Measurements from ENCODE around the gene CD300H.

The CD300H gene

DNA sequence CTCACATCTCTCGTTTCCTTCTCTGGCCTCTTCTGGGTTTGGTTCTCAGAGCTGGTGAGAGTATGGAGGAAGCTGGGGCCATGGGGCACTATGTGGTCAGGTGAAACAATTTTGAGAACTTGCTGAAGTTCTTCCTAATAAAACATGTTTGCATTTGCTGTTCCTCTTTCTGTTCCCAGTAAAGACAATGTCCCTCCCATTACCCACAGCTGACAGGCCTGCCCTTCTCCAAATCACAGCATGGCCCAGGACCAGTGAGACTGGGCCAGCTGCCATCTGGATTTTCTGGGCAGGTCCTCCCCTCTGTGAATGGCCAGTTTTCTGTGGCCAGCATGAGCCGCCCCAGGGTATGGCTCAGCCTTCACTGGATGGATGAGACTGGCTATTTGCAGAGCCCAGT, at the start of gene CD300H:
TSS of gene CD300H (minus strand) at position 113 of the 400 bp plus-strand sequence.
- H3K27ac Mint-ChIP-seq = no peak within 1 kb of the TSS
- peaks cover 34% of the 10 kb centered on the region for H3K27me3 Mint-ChIP-seq
- H3K36me3 Mint-ChIP-seq = peaks cover 6% of the 10 kb centered on the region
- peaks cover 2% of the 10 kb centered on the region for H3K9me3 Mint-ChIP-seq
- H3K4me1 Mint-ChIP-seq = peaks cover 20% of the 10 kb centered on the region
- DNase-seq (ENCODE audit: low spot score in 2 of 2) = no peak
- ATAC-seq (ENCODE audit: low read depth) = no peak
- H3K4me3 Mint-ChIP-seq = no peak within 1 kb of the TSS

DNA sequence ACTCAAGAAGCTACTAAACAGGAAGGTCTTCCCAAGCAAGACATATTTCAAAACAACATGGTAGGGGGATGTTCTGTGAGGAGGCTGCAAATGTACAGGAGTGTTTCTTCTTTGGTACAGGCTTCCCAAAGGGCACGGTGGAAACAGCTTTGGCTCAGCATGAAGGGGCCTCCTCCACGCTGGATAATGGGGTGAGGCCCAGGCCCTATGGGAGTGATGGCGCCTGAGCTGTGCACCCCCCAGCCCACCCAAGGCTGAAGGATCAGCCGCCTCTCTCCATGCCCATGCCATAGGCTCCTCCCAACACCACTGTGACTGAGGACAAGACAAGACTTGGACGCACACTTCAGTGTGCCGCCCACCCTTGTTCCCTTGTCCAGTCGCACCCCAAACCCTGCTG, 49.4 kb upstream of the CD300H start:
- Mint-ChIP-seq H3K36me3 (no peaks in the 10 kb centered on the region), H3K4me3 (no peak overlapping the region), H3K9me3 (no peaks in the 10 kb centered on the region), H3K4me1 (peaks cover 7% of the 10 kb centered on the region), H3K27me3 (peaks cover 33% of the 10 kb centered on the region), H3K27ac (no peak overlapping the region)
- no peak for ATAC-seq (ENCODE audit: low read depth)
- no peak for DNase-seq (ENCODE audit: low spot score in 2 of 2)

DNA sequence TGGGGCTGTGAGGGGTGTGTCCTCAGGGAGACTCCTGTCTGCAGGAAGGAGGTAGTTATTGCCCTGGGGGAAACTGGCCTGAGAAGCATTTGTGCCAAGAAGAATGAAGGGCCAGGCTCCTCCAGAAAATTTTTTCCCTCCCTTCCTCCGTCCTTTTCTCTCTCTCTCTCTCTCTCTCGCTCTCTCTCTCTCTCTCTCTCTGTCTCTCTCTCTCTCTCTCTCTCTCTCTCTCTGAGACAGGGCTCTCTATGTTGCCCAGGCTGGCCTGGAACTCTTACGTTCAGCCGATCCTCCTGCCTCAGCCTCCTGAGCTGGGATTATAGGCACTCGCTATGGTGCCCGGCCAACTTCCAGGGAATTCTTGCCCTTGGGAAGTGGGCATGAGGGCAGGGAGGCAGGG, 44.7 kb upstream of the CD300H start:
- ATAC-seq (ENCODE audit: low read depth) = no peak
- H3K36me3 Mint-ChIP-seq = peaks cover 2% of the 10 kb centered on the region
- H3K27ac Mint-ChIP-seq = no peak overlapping the region
- DNase-seq (ENCODE audit: low spot score in 2 of 2) = no peak
- peaks cover 27% of the 10 kb centered on the region for H3K27me3 Mint-ChIP-seq
- peaks cover 10% of the 10 kb centered on the region for H3K4me1 Mint-ChIP-seq
- H3K9me3 Mint-ChIP-seq = peaks cover 2% of the 10 kb centered on the region
- no peak overlapping the region for H3K4me3 Mint-ChIP-seq

DNA sequence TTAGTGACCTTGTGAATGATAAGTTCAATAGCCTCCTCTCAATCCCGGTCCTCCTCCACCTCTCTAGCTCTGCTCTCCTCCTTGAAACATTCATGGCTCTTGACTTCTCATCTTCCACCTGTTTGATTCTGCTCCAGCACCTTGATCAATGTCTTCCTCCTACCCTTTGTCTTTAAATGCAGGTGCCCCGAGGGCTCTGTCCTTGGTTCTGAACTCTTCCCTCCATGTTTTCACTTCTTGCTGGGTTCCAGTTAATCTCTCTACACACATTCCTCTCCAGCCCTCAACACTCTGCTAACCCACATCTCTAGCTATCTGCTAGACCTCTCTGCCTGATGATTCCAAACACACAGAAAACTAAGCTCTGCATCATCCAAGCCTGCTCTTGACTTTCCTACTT, 42.8 kb upstream of the CD300H start:
- peaks cover 10% of the 10 kb centered on the region for H3K4me1 Mint-ChIP-seq
- DNase-seq (ENCODE audit: low spot score in 2 of 2) (no peak), ATAC-seq (ENCODE audit: low read depth) (no peak)
- H3K4me3 Mint-ChIP-seq = no peak overlapping the region
- H3K9me3 Mint-ChIP-seq = peaks cover 2% of the 10 kb centered on the region
- H3K27ac Mint-ChIP-seq = no peak overlapping the region
- H3K27me3 Mint-ChIP-seq = peaks cover 17% of the 10 kb centered on the region
- peaks cover 2% of the 10 kb centered on the region for H3K36me3 Mint-ChIP-seq

DNA sequence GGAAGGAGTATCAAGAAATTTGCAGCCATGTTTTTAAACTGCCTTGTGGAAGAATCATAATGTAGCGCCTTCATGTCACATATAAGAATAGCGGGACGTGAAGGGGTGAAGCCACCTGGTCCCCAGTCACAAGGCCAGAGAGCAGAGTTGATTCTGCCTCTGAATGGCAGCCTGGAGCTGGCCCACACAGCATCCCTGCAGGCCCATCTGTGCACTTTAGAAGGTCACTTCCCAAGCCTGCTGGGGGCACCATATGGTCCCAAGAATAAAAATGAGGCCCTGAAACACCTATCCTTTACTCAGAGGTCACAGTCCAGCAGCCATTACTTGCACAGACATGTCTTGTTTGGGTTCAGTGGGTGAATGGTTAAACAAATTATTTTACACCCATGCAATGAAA, 41.2 kb upstream of the CD300H start:
- H3K4me1 Mint-ChIP-seq = peaks cover 13% of the 10 kb centered on the region
- no peak overlapping the region for H3K4me3 Mint-ChIP-seq
- peaks cover 2% of the 10 kb centered on the region for H3K9me3 Mint-ChIP-seq
- no peak overlapping the region for H3K27ac Mint-ChIP-seq
- H3K36me3 Mint-ChIP-seq = peaks cover 2% of the 10 kb centered on the region
- no peak for DNase-seq (ENCODE audit: low spot score in 2 of 2)
- no peak for ATAC-seq (ENCODE audit: low read depth)
- H3K27me3 Mint-ChIP-seq = peaks cover 13% of the 10 kb centered on the region

DNA sequence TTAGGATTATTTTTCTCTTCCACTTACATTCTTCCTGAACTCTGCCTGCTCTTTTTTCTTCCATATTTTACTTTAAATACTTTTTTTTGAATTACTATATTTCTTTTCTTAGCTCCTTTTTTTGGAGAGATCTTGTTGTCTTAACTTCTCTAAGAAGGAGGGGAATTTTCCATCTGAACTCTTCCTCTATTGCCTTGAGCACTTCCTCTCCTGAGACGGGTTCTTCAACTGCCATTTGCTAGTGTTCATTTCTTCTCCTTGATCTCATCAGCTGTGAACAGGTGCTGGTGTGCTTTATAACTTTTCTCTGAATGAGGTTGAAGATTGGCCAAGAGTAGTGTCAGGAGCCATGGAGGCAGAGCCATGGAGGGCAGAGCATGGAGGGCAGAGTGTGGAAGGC, 39.9 kb upstream of the CD300H start:
- Mint-ChIP-seq H3K9me3 (peaks cover 2% of the 10 kb centered on the region), H3K4me1 (peaks cover 16% of the 10 kb centered on the region), H3K27me3 (peaks cover 14% of the 10 kb centered on the region), H3K4me3 (no peak overlapping the region), H3K27ac (no peak overlapping the region), H3K36me3 (peaks cover 2% of the 10 kb centered on the region)
- DNase-seq (ENCODE audit: low spot score in 2 of 2) (no peak), ATAC-seq (ENCODE audit: low read depth) (no peak)

DNA sequence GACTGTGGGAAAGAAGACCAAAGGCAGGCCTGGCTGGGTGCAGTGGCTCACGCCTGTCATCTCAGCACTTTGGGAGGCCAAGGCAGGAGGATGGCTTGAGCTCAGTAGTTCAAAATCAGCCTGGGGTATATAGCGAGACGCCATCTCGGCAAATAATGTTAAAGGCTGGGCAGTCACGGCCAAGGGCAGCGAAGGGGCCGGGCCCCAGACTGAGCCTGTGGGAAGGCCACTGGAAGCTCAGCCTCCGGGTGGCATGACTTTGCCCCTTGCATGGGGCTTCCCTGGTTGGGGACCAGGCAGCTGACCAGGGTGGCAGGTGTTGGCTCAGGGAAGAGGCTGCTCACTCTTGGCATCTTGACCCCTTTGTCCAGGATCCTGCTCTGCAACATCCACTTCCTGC, 38.7 kb upstream of the CD300H start:
- Mint-ChIP-seq H3K4me3 (no peak overlapping the region), H3K4me1 (peaks cover 22% of the 10 kb centered on the region), H3K27me3 (peaks cover 16% of the 10 kb centered on the region)

DNA sequence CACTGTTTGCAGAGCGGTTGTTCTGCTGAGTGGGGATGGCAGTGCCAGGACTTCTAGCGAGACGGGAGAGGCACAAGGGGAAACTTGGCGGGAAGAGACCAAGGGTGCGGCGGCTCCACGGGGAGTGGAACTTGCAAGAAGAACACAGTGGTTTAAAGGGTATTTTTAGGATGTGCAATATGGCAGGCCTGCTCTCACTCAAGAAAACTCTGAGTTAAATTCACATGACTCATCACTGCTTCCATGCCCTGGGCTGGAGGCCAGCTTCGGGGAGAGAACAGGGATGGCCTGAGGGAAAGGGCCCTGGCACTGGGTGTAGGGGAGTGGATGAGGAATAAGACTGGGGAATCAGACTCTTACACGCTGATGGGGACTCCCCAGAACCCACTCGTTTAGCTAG, 38.1 kb upstream of the CD300H start:
- H3K4me3 Mint-ChIP-seq = no peak overlapping the region
- ATAC-seq (ENCODE audit: low read depth) = no peak
- H3K27ac Mint-ChIP-seq = no peak overlapping the region
- H3K4me1 Mint-ChIP-seq = peaks cover 25% of the 10 kb centered on the region
- H3K36me3 Mint-ChIP-seq = peaks cover 2% of the 10 kb centered on the region
- H3K9me3 Mint-ChIP-seq = peaks cover 2% of the 10 kb centered on the region
- peaks cover 19% of the 10 kb centered on the region for H3K27me3 Mint-ChIP-seq
- DNase-seq (ENCODE audit: low spot score in 2 of 2) = no peak

More for the DNA sequence above, 38.7 kb upstream of the CD300H start:
- ATAC-seq (ENCODE audit: low read depth) = no peak
- no peak for DNase-seq (ENCODE audit: low spot score in 2 of 2)
- peaks cover 2% of the 10 kb centered on the region for H3K9me3 Mint-ChIP-seq
- H3K36me3 Mint-ChIP-seq = peaks cover 2% of the 10 kb centered on the region
- no peak overlapping the region for H3K27ac Mint-ChIP-seq

DNA sequence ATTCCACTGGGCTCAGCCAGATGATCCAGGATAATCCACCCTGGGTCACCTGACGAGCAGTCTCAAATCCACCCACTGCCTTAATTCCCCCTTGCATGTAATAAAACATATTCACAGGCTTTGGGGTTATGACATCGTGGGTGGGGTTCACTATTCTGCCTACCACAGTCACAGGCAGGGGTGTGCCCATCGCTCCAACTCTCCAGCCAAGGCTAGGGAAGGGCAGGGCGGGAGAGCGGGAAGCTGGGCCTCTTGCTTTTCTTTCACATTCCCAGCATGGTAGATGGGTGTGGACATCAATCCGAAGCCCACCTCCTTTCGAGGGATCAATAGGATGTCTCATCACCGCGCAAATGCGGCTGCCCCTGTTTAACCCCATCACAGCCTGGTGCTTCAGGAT, 37.5 kb upstream of the CD300H start:
- peaks cover 2% of the 10 kb centered on the region for H3K9me3 Mint-ChIP-seq
- no peak overlapping the region for H3K27ac Mint-ChIP-seq
- DNase-seq (ENCODE audit: low spot score in 2 of 2) (no peak), ATAC-seq (ENCODE audit: low read depth) (no peak)
- H3K27me3 Mint-ChIP-seq = peaks cover 21% of the 10 kb centered on the region
- H3K4me1 Mint-ChIP-seq = peaks cover 30% of the 10 kb centered on the region
- H3K4me3 Mint-ChIP-seq = no peak overlapping the region
- H3K36me3 Mint-ChIP-seq = peaks cover 2% of the 10 kb centered on the region

DNA sequence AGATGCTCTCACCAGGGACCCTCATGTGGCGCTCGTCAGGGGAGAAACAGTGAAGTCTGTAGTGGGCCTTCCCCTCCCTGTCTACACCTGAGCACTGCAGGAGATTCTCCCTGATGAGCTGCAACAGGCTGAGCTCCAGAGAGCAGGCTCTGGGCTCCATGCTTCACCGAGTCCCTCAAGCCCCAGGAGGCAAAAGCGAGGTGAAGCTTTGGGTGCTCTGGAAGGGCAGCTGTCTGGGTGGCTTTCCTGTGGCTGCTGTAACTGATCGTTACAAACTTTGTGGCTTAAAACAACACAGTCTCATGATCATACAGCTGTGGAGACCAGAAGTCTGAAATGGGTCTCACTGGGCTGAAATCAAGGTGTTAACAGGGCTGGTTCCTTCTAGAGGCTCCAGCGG, 36.9 kb upstream of the CD300H start:
- peaks cover 35% of the 10 kb centered on the region for H3K4me1 Mint-ChIP-seq
- DNase-seq (ENCODE audit: low spot score in 2 of 2) (peak in 1 of 2 donors; percentile 7), ATAC-seq (ENCODE audit: low read depth) (peak; percentile 40)
- H3K27ac Mint-ChIP-seq = no peak overlapping the region
- peaks cover 2% of the 10 kb centered on the region for H3K9me3 Mint-ChIP-seq
- H3K36me3 Mint-ChIP-seq = peaks cover 2% of the 10 kb centered on the region
- peaks cover 23% of the 10 kb centered on the region for H3K27me3 Mint-ChIP-seq
- peak overlapping the region; percentile 11 for H3K4me3 Mint-ChIP-seq

DNA sequence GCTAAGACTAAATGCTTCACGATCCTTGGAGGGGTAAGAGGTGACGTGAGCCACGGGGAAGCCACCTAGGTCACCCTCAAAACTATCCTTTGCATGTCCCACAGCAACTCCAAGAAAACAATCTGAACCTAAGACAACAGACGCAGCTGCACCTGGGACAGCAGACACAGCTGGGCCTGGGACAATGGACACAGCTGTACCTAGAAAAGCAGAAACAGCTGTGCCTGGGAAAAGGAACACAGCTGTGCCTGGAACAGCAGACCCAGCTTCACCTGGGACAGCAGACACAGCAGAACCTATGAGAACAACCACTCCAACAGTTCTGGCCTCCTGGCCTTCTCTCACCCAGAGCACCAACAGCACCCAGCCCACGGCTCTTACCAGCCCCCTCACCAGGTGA, 36.4 kb upstream of the CD300H start:
- Mint-ChIP-seq H3K27me3 (peaks cover 23% of the 10 kb centered on the region), H3K4me1 (peaks cover 38% of the 10 kb centered on the region), H3K4me3 (peak overlapping the region; percentile 11), H3K9me3 (peaks cover 2% of the 10 kb centered on the region), H3K27ac (no peak overlapping the region), H3K36me3 (peaks cover 2% of the 10 kb centered on the region)
- no peak for DNase-seq (ENCODE audit: low spot score in 2 of 2)
- peak; percentile 8 for ATAC-seq (ENCODE audit: low read depth)

DNA sequence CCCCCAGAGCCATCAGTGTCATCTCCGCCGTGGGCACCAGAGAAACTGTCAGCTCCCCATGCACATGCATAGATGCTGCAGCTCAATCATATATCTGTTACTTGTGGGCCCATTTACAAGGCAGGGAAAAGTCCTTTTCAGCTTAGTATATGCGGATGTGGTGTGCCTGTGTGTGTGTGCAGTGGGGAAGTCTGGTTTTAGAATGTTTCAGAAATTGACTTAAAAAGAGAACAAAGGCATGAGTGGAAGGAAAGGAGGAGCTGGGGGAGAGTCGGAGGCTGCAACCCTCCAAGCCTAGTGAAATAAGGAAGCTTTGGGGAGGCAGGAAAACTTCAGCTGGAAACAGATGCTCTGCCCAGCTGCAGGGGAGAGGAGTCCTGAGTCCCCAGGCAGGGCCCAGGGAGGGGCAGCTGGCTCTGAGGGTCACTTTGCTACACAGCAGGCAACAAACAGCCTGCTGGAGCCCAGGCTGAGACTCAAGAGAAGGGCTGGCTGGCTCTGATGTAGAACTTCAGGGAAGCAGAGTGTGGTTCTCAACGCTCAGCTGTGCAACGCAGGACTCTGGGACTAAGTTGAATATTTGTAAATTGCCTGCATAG, 35.8 kb upstream of the CD300H start:
- peaks cover 43% of the 10 kb centered on the region for H3K4me1 Mint-ChIP-seq
- H3K27ac Mint-ChIP-seq = no peak overlapping the region
- DNase-seq (ENCODE audit: low spot score in 2 of 2) (no peak), ATAC-seq (ENCODE audit: low read depth) (no peak)
- peaks cover 2% of the 10 kb centered on the region for H3K36me3 Mint-ChIP-seq
- H3K27me3 Mint-ChIP-seq = peaks cover 23% of the 10 kb centered on the region
- H3K4me3 Mint-ChIP-seq = no peak overlapping the region
- H3K9me3 Mint-ChIP-seq = peaks cover 2% of the 10 kb centered on the region

DNA sequence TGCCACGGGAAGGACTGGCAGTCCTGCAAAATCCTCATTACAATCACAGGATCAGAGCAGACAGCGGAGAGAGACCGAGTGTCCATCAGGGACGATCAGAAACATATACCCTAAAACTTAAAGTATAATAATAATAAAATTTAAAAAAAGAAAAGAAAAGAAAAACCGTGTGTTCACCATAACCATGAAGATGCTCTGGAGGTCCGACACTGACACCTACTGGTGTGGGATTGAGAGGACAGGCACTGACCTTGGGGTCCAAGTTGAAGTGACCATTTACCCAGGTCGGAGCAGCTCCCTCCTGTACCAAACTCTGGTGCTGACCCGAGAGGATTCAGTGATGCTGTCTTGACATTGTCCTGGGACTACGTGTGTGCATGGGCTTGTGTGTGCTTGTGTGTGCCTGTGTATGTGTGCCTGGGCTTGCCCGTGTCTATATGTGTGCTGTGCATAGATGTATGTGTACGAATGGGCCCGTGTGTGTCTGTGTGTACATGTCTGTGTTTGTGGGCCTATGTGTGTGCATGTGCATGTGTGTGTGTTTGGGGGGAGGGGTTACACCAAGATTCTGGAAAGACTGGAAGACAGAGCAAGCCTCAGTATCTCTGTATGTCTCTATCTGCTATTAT, 34.7 kb upstream of the CD300H start:
- Mint-ChIP-seq H3K4me1 (peaks cover 40% of the 10 kb centered on the region), H3K36me3 (no peaks in the 10 kb centered on the region), H3K9me3 (no peaks in the 10 kb centered on the region), H3K27me3 (peaks cover 19% of the 10 kb centered on the region), H3K27ac (no peak overlapping the region), H3K4me3 (no peak overlapping the region)
- ATAC-seq (ENCODE audit: low read depth) = no peak
- DNase-seq (ENCODE audit: low spot score in 2 of 2) = peak in 1 of 2 donors; percentile 20

DNA sequence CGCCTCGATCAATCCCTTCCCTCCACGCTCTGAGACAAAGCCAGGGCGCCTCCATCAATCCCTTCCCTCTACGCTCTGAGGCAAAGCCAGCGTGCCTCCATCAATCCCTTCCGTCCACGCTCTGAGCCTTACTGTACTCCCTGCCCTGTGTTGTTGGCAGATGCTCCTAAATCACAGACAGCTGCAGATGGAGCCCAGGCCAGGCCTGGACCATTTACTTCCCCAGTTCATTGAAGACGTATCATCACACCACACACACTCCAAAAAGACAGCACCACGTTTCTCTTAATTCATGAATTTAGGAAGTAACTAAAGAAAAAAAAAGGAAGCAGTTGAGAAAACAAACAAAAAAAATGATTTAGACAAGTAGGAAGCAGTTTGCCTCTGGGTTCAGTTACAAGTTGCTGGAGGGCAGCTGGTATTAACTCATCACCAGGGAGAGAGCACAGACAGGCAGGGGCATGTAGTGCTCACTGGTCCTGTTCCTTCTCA, 32.2 kb upstream of the CD300H start:
- Mint-ChIP-seq H3K9me3 (peaks cover 3% of the 10 kb centered on the region), H3K4me3 (peak overlapping the region; percentile 35), H3K4me1 (peaks cover 37% of the 10 kb centered on the region), H3K27ac (no peak overlapping the region), H3K36me3 (no peaks in the 10 kb centered on the region), H3K27me3 (peaks cover 14% of the 10 kb centered on the region)
- ATAC-seq (ENCODE audit: low read depth) (peak; percentile 63), DNase-seq (ENCODE audit: low spot score in 2 of 2) (no peak)

DNA sequence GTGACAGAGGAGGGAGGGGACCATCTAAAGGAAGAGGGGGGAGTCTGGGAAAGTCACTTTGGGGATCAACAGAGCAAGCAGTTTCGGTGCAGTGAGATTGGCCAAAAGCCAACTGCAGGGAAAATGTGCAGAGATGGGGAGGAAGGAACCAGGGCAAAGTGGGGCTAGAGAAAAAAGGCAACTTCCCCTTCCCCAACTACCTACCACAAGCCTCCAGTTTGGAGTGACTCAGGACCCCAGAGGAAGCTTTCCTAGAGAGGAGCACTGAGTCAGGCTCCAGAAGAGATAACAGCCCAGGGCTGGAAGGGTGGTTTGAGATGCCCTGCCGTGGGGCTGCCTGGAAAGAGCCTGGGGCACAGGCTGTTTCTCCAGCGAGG, 31.7 kb upstream of the CD300H start:
- H3K27me3 Mint-ChIP-seq = peaks cover 14% of the 10 kb centered on the region
- no peak overlapping the region for H3K4me3 Mint-ChIP-seq
- ATAC-seq (ENCODE audit: low read depth) (no peak), DNase-seq (ENCODE audit: low spot score in 2 of 2) (no peak)
- H3K9me3 Mint-ChIP-seq = peaks cover 3% of the 10 kb centered on the region
- no peak overlapping the region for H3K27ac Mint-ChIP-seq
- no peaks in the 10 kb centered on the region for H3K36me3 Mint-ChIP-seq
- H3K4me1 Mint-ChIP-seq = peaks cover 37% of the 10 kb centered on the region

All from memory B cell (primary cell).